GM18505 (cell line): ENCODE results near the gene FAM47E.

Source experiments
- ATAC-seq: cut with Tn5 transposase; IDR thresholded peaks from one replicate; pipeline ENCODE4 v1.9.1; 2021; ENCODE audit not compliant: unreplicated experiment
- POLR2A ChIP-seq: IDR thresholded peaks from 4 replicates; pipeline ENCODE4 v1.6.1; 2011; ENCODE audit warnings: borderline replicate concordance; ENCODE audit not compliant: insufficient read depth, insufficient read length; ENCODE audit errors: extremely low read depth

The FAM47E gene

DNA sequence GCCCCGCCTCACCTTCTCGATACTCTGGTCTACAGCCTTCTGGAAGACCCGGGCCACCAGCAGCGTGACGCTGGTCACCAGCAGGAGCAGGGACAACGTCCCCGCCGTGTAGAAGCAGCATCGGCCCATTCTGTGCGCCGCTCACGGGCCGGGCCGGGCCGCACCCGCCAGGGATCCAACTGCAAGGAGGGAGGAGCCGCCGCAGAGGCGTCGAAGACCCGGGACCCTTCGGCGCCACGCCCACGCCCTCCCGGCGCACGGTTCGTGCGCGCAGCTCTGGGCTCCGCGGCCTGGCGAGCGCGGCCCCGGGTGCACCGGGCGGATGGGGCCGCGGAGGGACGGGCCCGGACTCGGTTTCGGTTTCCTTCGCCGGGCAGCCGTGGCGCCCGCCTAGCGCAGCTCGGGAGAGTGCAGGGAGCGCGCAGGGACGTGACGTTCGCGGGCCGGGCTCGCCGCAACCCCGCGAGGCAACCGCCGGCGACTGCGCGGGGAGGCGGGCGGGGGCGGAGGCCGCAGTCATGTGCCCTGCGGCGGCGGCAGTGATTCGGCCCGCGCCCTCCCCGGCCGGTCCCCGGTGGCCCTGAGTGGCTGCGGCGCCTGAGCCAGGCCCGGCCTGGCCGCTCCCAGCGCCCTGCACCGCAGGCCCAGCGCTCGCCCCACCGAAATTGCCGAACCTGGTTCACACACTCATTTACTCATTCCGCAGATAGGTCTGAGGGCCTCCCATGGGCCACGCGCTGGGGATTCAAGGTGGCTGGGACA lies 37.9 kb upstream of the FAM47E start, which contains the start of gene SCARB2:
TSS of gene SCARB2 (minus strand) at position 410 of the 762 bp plus-strand sequence. CDS start at position 129, 281 bp downstream.
- peak; percentile 74 for ATAC-seq
- peak; percentile 59 for TF ChIP-seq POLR2A

DNA sequence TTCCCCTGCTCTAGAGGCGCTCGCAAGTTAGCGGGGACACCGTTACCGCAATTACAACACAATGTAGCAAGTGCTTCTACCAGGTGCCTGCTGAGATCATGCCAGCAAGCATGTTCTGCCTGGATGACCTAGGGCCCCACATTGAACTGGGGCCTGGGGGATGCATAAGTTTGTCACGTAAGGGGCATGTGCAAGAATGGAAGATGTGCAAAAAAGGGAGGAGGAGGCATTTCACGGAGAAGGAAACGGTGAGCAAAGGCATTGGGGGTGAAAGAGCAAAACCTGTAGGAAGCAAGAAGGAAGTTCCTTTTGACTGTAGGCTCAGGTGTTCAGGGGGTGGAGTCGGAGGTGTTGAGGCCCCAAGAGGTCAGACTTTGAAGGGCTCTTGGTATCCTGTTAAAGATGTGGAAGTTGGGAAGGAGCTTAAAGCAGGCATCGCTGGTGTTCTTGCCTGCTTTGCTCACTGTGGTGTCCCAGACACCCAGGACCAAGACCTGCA lies 37.3 kb upstream of the FAM47E start:
- TF ChIP-seq POLR2A: no peak
- no peak for ATAC-seq

- ATAC-seq: no peak
- no peak for TF ChIP-seq POLR2A
These were observed 36.4 kb upstream of the FAM47E start for GRCh38 chr4:76215077-76215476.

- TF ChIP-seq POLR2A: no peak
- ATAC-seq: no peak
These were observed 35.0 kb upstream of the FAM47E start for GRCh38 chr4:76216524-76216923.

DNA sequence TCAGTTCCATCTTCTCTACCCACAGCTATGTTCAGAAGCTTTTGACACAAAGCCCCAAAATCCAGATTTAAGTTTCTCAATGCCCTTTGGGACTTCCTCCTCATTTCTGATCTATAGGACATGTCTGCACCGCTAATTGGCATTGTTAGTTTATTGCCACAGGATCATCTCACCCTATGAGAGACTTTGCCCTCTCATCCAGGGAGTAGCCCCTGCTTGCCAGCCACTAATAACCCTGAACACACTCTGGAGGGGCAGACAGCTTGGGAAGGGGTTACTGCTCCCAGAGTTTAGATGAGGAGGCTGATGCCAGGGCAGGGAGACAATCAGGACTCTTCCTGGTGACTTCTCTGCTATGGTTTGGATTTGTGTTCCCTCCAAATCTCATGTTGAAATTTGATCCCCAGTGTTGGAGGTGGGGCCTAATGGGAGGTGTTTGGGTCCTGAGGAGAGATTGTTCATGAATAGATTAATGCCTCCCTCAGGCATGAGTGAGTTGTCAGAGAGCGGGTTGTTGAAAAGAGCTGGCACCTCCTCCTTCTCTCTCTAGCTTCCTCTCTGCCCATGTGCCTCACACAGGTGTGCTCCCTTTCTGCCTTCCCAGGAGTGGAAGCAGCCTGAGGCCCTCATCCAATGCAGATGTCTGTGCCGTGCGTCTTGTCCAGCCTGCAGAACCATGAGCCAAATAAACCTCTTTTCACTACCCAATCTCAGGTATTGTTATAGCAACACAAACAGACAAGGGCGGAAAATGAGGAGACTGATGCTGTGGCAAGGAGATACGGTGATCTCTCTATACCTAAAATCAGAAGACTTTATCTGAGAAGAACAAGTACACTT lies 34.3 kb upstream of the FAM47E start:
- TF ChIP-seq POLR2A: no peak
- ATAC-seq: no peak

DNA sequence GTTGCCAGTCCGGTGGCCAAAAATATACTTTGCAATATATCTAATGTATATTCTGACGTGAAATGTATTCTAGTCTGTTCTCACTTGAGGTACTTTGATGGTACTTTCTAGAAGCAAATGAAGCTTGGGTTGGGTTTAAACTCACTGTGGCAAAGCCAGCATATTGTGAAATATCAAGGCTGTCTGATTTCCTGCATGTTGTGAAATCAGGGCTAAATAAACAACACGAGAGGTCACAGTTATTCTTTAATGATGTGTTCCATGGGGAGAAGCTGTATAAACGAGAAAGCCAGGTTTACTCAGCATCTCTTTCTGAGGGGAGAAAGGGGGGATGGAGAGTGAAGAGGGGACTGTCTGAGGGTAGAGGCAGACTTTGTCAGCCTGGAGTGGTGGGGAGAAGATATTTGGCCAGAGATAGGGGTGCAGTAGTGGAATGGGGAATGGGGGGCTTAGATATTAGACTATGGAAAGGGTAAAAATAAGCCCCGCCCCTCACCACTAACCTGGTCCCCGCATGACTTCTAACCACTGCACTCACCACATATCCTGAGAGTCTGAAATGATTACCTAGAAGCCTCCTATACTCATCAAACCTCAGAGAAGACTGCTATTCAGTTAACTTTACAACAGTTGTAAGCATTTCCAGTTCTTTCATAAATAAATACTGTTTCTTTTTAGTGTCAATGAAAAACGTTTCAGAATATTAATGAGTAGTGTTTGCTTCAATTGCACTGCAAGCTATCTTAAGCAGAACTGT lies 32.0 kb upstream of the FAM47E start:
- ATAC-seq: no peak
- no peak for TF ChIP-seq POLR2A

GRCh38 chr4:76224171-76224570 lies 27.4 kb upstream of the FAM47E start:
- TF ChIP-seq POLR2A: no peak
- ATAC-seq: no peak

- TF ChIP-seq POLR2A: no peak
- no peak for ATAC-seq
These were observed 25.1 kb upstream of the FAM47E start for GRCh38 chr4:76226418-76226817.

DNA sequence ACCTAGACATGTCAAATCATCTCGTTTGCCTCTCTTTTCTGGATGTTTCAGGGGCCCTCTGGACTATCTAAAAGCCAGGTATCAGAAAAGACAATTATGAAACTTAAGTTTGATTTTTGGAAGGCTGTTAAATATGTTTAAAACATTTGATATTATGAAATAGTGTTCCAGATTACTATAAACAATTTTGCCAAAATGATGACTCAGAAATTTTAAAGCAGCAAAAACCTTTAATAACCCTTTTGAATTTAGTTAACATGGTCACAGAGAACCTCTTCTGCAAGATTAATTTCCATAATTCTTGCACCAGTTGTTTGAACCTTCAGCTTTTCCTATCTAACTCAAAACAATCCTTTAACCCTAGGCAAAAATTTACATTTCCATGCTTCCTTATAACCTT lies 18.8 kb upstream of the FAM47E start:
- TF ChIP-seq POLR2A: no peak
- ATAC-seq: no peak

- TF ChIP-seq POLR2A: no peak
- ATAC-seq: no peak
These were observed 18.4 kb upstream of the FAM47E start for GRCh38 chr4:76233083-76233482.

GRCh38 chr4:76233529-76233928 lies 18.0 kb upstream of the FAM47E start:
- no peak for TF ChIP-seq POLR2A
- no peak for ATAC-seq

DNA sequence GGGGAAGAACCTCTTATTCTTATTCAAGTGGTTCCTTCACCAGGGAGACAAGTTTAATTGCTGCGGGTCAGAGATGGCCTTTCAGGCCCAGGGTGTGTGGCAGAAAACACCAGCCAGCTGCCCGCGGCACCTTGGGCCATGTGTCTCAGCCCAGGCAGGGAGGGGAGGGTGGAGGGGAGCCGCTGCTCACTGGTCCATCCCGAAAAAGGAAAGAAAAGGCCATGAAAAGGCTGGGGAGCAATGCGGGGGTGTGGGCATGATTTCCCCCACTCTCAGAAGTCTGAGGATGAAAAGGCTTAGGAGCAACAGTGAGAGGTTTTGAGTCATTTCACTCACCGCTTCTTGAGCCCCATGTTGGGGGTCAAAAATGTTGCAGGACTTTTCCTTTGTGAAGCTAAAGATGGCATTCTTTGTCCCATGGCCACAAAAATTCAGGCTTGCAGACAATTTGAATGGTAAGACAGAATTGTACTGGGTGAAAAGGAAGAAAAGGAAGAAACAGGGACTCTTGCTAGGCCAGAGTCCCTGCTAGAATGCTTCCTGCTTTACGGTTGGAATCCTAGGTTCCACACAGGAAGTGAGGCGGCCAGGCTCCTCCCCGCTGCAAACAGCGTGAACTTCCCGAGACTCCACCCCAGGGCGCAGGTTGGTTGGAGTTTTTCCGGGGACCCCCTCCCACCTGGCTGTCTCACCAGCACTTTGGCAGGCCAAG lies 17.4 kb upstream of the FAM47E start:
- TF ChIP-seq POLR2A: no peak
- ATAC-seq: no peak
